ENCODE results near the gene ACOX2. TPM values are rescaled to one million over a fixed set of nuclear protein-coding genes. Genes with fewer than 3 reads are reported as not detected.

The ACOX2 gene
- total RNA-seq, 1 experiment from 2014 or later, result 12.8 TPM

GRCh38 chr3:58556001-58556400 lies 19.0 kb upstream of the ACOX2 start:
- Histone ChIP-seq H4K20me1 (ENCODE audit: insufficient read depth) (no peaks in the 10 kb centered on the region), H3K4me3 (replicated peaks in 1 of 2; ENCODE audit: low read depth in 1 of 2, low read length in 2 of 2) (no peak overlapping the region), H3K4me2 (ENCODE audit: low read length) (no peak overlapping the region), H3K4me1 (ENCODE audit: control insufficient read depth in 1 of 2, insufficient read depth in 2 of 2, low read length in 2 of 2) (peaks cover 0 to 5% of the 10 kb centered on the region in 2 experiments; a peak in 2 of 4 replicates), H3K27ac (ENCODE audit: low read depth, low read length) (no peak overlapping the region), H3K79me2 (ENCODE audit: insufficient read depth, low read length) (no peaks in the 10 kb centered on the region), H2AFZ (ENCODE audit: low read depth, low read length, poor library complexity, severe bottlenecking) (no peak overlapping the region), H3K9me3 (ENCODE audit: control insufficient read depth in 1 of 2, insufficient read depth in 1 of 2, low read depth in 1 of 2, low read length in 2 of 2) (0 out of 4 replicates have a peak, but pooled peaks cover 0 to 2% of the 10 kb centered on the region in 2 experiments), H3K9ac (ENCODE audit: low read length) (no peak overlapping the region), H3K27me3 (ENCODE audit: insufficient read depth, low read length) (no peaks in the 10 kb centered on the region), H3K9me2 (ENCODE audit: insufficient read depth) (no peaks in the 10 kb centered on the region), H3K36me3 (ENCODE audit: control insufficient read depth in 1 of 2, insufficient read depth in 2 of 2, low read length in 2 of 2) (no peaks in the 10 kb centered on the region)
- no peak for DNase-seq (ENCODE audit: low read depth, low spot score)
- TF ChIP-seq, protein P1, sequence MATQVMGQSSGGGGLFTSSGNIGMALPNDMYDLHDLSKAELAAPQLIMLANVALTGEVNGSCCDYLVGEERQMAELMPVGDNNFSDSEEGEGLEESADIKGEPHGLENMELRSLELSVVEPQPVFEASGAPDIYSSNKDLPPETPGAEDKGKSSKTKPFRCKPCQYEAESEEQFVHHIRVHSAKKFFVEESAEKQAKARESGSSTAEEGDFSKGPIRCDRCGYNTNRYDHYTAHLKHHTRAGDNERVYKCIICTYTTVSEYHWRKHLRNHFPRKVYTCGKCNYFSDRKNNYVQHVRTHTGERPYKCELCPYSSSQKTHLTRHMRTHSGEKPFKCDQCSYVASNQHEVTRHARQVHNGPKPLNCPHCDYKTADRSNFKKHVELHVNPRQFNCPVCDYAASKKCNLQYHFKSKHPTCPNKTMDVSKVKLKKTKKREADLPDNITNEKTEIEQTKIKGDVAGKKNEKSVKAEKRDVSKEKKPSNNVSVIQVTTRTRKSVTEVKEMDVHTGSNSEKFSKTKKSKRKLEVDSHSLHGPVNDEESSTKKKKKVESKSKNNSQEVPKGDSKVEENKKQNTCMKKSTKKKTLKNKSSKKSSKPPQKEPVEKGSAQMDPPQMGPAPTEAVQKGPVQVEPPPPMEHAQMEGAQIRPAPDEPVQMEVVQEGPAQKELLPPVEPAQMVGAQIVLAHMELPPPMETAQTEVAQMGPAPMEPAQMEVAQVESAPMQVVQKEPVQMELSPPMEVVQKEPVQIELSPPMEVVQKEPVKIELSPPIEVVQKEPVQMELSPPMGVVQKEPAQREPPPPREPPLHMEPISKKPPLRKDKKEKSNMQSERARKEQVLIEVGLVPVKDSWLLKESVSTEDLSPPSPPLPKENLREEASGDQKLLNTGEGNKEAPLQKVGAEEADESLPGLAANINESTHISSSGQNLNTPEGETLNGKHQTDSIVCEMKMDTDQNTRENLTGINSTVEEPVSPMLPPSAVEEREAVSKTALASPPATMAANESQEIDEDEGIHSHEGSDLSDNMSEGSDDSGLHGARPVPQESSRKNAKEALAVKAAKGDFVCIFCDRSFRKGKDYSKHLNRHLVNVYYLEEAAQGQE (IDR thresholded peaks at IDR 0.05; ENCODE audit: low read depth), result no peak
- TF ChIP-seq JUND (IDR thresholded peaks at IDR 0.05) (no peak), ATF3 (IDR thresholded peaks at IDR 0.05) (no peak), CEBPB (IDR thresholded peaks at IDR 0.05; ENCODE audit: low read depth) (no peak), EZH2 (IDR thresholded peaks at IDR 0.05) (no peak)
- intact Hi-C loops (cut with micrococcal nuclease), result no loop called here
- RAD21 ChIA-PET (ENCODE audit: low non-redundant PET in 1 of 2, low total read pairs in 2 of 2, uncharacterized antibody in 2 of 2, unreplicated experiment in 2 of 2), result no interaction called here
- POLR2A ChIA-PET, result no interaction called here
- no peak for ATAC-seq
- no TSS peak for BruUV-seq (replicated peaks)
- CTCF ChIA-PET, result interaction anchor here (1.8 kb wide), 1 partner anchor 26 kb away, joined by 5 read pairs; no protein-coding TSS in a partner anchor

GRCh38 chr3:58555203-58555602 lies 18.2 kb upstream of the ACOX2 start:
- BruUV-seq (replicated peaks), result no TSS peak
- no peak for TF ChIP-seq ZNF274 (IDR thresholded peaks at IDR 0.05; ENCODE audit: low read depth, low read length)
- TF ChIP-seq CBX3 (IDR thresholded peaks at IDR 0.05; ENCODE audit: low read depth), result no peak
- no peak for TF ChIP-seq SRF (IDR thresholded peaks at IDR 0.05; ENCODE audit: low read depth)
- no peak for TF ChIP-seq POLR2A (IDR thresholded peaks at IDR 0.05; ENCODE audit: borderline replicate concordance, extremely low read depth, insufficient read depth, insufficient read length)
- TF ChIP-seq ZFX (IDR thresholded peaks at IDR 0.05), result no peak
- TF ChIP-seq POLR2AphosphoS5 (IDR thresholded peaks at IDR 0.05; ENCODE audit: low read depth, low read length), result no peak
- no peak for TF ChIP-seq EGR1 (IDR thresholded peaks at IDR 0.05; ENCODE audit: low read depth)
- TF ChIP-seq ZBTB33 (IDR thresholded peaks at IDR 0.05; ENCODE audit: extremely low read depth, insufficient replicate concordance, low read length), result no peak

More at GRCh38 chr3:58555203-58555602, 18.2 kb upstream of the ACOX2 start:
- DNase-seq (ENCODE audit: low read depth, low spot score) (no peak), ATAC-seq (no peak)
- no peak overlapping the region for H3K9ac ChIP-seq (ENCODE audit: low read length)
- POLR2A ChIA-PET, result no interaction called here
- no peaks in the 10 kb centered on the region for H3K36me3 ChIP-seq (ENCODE audit: control insufficient read depth in 1 of 2, insufficient read depth in 2 of 2, low read length in 2 of 2)
- no peak overlapping the region for H3K4me3 ChIP-seq (replicated peaks in 1 of 2; ENCODE audit: low read depth in 1 of 2, low read length in 2 of 2)
- RAD21 ChIA-PET (ENCODE audit: low non-redundant PET in 1 of 2, low total read pairs in 2 of 2, uncharacterized antibody in 2 of 2, unreplicated experiment in 2 of 2), result interaction anchor here in 1 of 2 experiments (0.7 kb wide), 1 partner anchor 221 kb away, joined by 3 read pairs; no protein-coding TSS in a partner anchor
- no peak overlapping the region for H2AFZ ChIP-seq (ENCODE audit: low read depth, low read length, poor library complexity, severe bottlenecking)
- no peaks in the 10 kb centered on the region for H3K9me2 ChIP-seq (ENCODE audit: insufficient read depth)
- CTCF ChIA-PET, result interaction anchor here (1.8 kb wide), 1 partner anchor 26 kb away, joined by 5 read pairs; no protein-coding TSS in a partner anchor
- no peaks in the 10 kb centered on the region for H4K20me1 ChIP-seq (ENCODE audit: insufficient read depth)
- H3K9me3 ChIP-seq (ENCODE audit: control insufficient read depth in 1 of 2, insufficient read depth in 1 of 2, low read depth in 1 of 2, low read length in 2 of 2), result 0 out of 4 replicates have a peak, but pooled peaks cover 0 to 2% of the 10 kb centered on the region in 2 experiments
- intact Hi-C loops (cut with micrococcal nuclease), result no loop called here
- H3K27ac ChIP-seq (ENCODE audit: low read depth, low read length), result no peak overlapping the region
- no peaks in the 10 kb centered on the region for H3K79me2 ChIP-seq (ENCODE audit: insufficient read depth, low read length)
- H3K27me3 ChIP-seq (ENCODE audit: insufficient read depth, low read length), result no peaks in the 10 kb centered on the region
- H3K4me2 ChIP-seq (ENCODE audit: low read length), result no peak overlapping the region
- H3K4me1 ChIP-seq (ENCODE audit: control insufficient read depth in 1 of 2, insufficient read depth in 2 of 2, low read length in 2 of 2), result no peaks in the 10 kb centered on the region
